ENCODE results near the gene TENT4A.

TENT4A gene

DNA sequence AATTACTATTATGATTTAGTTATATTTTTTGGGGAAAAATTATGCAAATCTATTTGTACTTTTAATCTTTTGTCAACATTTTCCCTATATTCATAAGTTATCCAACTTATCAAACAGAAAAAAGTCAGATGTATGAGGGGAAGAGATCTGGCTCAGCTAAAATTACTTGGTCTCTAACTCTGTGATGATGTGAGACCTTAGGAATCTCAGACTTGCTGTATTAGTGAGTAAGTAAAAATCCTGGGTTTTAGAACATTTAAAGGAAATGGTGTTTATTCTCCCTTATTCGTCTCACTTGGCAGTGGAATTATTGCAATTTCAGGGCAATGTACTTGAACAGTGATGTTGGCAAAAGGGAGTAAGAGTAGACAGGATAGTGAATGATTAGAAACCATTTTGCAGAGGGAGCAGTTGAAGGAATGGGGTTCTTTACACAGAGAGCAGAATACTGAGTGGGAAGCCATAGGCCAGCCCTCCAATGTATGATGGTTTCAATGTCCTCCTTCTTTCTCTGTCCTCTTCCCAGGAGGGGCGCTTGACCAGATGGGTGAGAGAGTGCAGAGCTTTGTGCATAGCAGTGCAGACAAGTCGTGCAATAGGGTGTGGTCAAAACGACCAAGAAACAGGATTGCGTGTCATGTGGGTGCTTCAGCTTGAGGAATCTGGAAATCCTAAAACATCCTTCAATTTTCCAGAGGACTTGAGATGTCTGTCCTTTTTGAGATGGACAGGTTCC lies 91.7 kb downstream of the TENT4A start:
- in situ Hi-C loops (cut with HindIII; ENCODE audit: low pct_ligation_motif_present, low pct_unique_long_range_greater_than_20kb, low sequenced_read_pairs): no loop called here
- peak; percentile 7 for DNase-seq

DNA sequence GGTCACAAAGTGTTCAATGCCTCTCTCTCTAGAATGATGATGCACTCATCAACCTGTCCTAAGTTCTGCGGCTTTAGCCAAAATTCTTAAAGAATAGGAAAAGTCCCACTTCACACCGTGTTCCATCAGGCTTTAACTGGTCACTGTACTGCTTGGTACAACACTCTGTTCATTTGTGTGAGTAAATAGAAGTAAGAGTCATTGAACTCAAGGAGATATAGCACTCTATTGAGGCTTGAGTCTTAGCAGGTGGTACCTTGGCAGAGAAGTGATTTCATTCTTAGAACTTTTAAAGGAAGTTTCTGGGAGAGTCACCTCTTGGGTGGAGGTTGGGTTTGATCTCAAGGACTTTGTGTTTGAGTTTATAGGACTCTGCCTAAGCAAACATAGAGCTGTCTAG lies 92.6 kb downstream of the TENT4A start:
- in situ Hi-C loops (cut with HindIII; ENCODE audit: low pct_ligation_motif_present, low pct_unique_long_range_greater_than_20kb, low sequenced_read_pairs): no loop called here
- no peak for DNase-seq
